ENCODE measurements around the gene HSH2D.
"Not testable (repeated sequence)": the region's sequence is repeated elsewhere in the genome, so short reads cannot be mapped to it uniquely, and the experiment has no call there.

Gene HSH2D

DNA sequence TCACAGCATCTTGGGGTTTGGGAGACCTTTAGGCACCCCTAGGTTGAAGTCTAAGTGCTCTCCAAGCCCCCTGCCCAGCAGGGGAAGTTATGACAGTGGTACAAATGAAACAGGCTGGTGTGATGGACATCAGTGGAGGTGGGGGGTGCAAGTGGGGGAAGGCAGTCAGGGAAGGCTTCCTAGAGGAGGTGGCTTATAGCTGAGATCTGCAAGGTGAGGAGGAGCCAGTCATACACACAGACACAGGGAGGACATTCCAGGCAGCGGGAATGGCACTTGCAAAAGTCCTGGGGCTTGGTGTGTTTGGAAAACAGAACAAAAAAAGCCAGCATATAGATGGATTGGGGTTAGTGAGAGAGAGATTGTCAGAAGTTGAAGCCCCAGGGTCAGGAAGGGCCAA is 11.6 kb downstream of the HSH2D start:
- DNase-seq, result no peak

DNA sequence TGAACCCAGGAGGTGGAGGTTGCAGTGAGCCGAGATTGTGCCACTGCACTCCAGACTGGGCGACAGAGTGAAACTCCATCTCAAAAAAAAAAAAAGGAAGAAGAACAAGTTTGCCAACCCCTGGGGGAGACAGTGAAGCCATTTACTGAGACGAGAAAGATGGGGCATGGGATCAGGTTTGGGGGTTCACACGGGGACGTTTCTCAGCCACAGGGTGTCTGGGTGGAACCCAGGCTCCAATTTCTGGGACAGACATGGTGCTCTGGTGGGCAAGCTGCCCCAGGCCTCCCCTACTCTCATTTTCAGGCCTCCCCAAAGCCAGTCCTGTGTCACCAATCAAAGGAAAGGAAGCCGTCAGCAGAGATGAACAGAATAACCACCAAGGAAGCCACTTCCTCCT is 13.4 kb downstream of the HSH2D start:
- no peak for DNase-seq

DNA sequence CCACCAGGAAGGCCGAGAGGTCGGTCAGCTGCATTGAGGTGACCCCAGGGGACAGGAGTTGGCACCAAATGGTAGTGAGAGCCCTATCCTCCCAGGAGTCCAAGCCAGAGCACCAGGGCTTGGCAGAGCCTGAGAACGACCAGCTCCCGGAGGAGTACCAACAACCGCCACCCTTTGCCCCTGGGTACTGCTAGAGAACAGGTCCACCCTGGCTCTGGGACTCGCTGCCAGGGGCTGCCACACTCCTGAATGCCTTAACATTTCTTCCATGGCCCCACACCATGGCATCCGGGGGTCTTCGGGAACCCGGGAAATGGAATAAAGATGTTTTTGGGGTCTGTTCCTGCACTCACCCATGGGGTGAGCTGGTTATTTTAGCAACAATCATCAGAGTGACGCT is 14.1 kb downstream of the HSH2D start:
- DNase-seq, result no peak

DNA sequence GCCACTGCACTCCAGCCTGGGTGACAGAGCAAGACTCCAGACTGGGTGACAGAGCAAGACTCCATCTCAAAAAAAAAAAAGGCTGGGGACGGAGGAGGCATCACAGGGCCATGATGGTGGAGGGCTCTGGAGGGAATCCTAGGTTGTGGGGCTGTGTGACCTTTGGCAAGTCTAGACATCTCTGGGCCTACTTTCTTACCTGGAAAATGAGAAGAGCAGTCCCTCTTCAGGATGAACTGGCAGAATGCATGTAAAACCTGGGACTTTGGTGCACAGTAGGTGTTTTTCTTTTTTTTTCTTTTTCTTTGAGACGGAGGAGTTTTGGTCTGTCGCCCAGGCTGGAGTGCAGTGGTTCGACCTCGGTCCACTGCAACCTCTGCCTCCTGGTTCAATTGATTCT is 16.2 kb downstream of the HSH2D start:
- DNase-seq, result no peak

DNA sequence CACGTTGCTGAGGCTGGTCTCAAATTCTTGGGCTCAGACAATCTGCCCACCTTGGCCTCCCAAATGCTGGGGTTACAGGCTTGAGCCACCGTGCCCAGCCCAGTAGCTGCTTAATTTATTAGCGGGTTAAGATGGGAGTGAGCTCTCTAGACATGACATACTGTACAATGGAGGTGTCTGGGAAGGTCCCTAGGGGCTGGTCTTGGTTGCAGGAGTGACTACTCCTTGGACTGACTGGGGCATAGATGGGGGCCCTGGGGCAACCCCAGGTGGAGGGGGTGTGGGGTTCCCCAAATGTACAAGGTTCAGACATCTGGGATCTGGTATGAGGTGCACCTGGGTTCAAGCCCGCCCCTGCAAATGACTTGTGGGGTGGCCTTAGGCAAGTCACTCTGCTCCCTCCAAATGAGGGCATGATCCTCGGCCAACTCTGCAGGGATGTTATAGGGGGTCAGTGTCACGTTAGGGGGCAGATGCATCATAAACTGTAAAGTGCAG is 17.0 kb downstream of the HSH2D start:
- DNase-seq, result no peak

DNA sequence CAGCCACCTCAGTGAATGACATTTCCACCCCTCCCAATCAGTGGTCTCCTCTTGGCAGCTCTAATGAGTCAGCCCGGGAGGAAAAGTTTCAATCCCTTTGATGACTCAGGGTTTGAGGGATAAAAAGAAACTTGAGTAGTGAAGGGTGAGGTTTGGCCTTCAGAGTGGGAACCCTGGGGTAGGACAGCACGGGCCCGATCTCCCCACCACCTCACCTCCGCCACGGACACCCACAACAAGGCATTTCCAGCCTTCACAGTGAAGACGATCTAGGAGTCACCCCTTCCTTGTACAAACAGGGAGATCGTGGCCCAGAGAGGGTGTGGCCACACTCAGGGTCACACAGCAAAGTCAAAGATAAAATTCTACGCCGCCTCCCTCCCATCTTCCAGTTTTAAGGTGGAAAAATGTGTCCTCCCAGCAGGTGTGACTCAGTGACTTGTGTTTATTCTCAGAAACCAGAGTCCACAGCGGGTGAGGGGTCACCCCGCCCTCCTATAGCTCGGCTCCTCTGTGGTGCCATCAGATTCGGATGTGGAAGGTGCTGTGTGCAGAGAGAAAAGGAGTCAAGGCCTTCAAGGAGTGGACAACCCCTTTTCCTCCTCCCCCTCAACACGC is 17.6 kb downstream of the HSH2D start:
- no peak for DNase-seq

DNA sequence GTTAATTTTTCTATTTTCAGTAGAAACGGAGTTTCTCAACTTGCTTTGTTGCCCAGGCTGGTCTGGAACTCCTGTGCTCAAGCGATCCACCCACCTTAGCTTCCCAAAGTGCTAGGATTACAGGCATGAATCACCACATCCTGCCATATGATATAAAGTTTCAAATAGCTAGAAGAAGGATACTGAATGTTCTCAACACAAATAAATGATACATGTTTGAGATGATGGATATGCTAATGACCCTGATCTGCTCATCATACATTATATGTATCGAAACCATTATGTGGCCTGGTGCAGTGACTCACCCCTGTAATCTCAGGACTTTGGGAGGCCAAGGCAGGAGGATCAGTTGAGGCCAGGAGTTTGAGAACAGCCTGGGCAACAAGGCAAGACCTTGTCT is 18.4 kb downstream of the HSH2D start:
- DNase-seq, result no peak

DNA sequence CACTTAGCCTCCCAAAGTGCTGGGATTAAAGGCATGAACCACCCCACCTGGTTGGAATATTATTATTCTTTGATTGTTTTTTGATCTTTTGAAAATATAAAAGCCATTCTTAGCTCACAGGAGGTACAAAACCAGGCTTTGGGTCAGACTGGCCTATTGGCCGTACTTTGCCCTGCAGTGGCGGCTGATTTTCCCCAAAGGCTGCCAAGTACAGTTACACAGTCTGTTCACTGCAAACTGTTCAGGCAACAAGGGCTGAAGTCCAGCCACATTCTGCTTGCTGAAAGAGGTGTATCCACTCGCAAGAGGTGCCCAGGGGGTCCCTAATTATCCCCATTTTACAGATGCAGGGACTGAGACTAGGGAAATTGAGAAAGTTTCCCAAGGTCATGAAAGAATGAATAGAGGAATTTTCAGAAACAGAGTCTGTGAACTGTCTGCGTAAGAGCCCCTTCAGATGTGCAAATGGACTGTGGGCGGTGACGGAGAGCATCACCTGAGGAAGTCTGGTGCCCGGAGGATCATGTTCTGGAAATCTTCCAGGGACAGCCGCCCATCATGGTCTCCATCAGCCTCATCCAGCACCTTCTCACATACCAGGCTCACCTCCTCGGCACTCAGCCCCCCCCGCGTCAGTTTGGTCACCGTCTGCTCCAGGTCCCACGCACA is 20.9 kb downstream of the HSH2D start:
- DNase-seq, result no peak

DNA sequence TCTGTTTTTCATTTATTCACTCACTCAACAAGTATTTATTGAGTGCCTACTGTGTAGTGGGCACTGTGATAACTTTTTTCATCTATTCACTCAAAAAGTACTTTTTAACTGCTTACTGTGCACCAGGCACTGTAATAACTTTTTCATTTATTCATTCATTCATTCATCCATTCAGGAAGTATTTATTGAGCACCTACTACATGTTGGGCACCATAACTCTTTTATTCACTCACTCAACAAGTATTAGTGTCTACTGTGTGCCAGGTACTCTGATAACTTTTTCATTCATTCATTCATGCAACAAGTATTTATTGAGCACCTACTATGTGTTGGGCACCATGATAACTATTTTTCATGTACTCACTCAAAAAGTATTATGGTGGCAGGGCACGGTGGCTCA is 22.9 kb downstream of the HSH2D start:
- DNase-seq, result no peak

DNA sequence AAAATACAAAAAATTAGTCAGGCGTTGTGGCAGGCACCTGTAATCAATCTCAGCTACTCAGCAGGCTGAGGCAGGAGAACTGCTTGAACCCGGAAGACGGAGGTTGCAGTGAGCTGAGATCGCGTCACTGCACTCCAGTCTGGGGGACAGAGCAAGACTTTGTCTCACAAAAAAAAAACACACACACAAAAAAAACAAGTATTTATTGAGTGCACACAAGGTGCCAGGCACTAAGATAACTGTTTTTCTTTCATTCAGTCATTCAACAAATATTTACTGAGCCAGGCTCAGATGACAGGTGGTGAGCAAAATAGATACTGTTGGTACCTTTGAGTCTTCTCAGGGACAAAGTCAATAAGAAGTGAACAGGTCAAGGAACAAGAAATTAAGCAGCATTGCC is 23.6 kb downstream of the HSH2D start:
- no peak for DNase-seq

DNA sequence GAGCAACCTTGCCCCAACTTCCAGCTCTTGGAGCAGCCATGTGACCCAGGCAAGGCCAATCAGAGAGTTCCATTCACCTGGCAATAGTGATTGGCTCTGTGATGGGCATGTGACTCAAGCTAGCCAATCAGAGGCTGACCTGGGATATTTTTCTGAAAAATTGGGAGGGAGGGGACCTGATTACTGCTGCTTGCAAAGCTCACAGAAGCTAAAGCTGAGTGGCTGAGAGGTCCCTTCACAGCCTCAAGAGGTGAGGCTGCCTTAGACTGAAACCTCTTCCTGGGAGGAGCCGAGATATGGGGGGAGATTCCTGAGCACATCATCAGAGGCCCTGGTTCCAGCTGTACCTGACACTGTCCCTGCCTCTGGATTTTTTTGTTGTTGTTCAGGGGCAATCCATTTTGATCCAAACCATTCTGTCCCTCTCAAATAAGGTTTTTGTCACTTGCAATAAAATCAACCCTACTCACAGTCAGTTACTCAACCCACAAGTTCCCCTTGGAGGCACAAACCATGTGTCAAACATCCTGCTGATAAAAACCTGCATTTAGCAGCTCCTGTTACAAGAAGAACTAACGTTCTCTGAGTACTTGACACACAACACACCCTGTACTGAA is 25.1 kb downstream of the HSH2D start:
- DNase-seq, result peak in 1 of 5 donors; percentile 39

DNA sequence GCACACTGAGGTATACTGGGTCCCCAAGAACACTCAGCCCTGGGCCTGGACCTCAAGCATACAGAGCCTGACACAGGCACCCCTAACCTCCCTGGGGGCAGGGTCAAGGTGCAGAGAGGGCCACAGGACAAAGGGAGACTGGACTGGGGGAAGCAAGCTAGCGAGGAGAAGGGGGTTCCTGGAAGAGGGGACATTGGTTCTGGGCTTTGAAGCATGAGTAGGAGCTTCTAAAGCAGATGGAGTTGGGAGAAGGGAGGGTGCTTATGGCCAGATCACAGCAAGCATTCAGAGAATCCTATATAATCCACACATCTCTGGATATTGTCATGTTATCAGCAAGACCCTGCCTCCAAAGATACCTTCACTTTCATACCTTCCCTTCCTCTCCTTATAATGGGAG is 26.6 kb downstream of the HSH2D start:
- no peak for DNase-seq

DNA sequence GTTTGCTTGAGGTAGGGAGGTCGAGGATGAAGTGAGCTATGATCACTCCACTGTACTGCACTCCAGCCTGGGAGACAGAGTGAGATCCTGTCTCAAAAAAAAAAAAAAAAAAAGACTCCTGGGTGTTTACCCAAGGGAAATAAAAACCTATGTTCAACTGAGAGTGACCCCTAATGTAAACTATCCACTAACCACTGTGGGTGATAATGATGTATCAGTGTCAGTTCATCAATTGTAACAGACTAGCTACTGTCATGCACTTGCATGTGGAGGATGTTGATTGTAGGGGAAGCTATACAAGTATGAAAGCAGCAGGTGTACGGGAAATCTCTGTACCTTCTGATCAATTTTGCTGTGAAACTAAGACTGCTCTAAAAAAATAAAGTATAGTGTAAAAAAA is 32.5 kb downstream of the HSH2D start:
- DNase-seq, result no peak

DNA sequence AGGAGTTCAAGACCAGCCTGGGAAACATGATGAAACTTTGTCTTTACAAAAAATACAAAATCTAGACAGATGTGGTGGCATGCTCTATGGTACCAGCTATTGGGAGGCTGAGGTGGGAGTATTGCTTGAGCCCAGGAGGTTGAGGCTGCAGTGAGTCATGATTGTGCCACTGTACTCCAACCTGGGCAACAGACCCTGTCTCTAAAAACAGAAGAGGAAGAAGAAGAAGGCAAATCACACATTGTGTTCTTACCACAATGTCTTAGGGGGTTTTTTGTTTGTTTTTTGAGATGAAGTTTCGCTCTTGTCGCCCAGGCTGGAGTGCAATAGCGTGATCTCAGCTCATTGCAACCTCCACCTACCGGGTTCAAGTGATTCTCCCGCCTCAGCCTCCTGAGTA is 35.4 kb downstream of the HSH2D start:
- DNase-seq, result not testable (repeated sequence)

DNA sequence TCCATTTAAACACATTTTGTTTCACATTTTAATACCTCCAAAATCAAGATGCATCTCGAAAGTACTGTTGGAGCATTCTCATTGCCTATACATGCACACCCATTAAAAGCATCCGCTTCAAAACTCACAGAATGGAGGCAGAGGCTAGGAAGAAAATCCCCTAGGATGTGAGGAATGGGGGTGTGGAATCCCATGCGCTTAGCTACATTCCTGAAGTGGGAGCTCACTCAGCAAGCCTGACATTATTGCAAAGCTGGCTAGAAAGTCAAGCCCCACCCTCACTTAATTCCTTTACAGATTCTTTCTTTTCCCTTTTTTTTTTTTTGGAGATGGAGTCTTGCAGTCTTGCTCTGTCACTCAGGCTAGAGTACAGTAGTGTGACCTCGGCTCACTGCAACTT is 37.1 kb downstream of the HSH2D start:
- DNase-seq, result no peak

DNA sequence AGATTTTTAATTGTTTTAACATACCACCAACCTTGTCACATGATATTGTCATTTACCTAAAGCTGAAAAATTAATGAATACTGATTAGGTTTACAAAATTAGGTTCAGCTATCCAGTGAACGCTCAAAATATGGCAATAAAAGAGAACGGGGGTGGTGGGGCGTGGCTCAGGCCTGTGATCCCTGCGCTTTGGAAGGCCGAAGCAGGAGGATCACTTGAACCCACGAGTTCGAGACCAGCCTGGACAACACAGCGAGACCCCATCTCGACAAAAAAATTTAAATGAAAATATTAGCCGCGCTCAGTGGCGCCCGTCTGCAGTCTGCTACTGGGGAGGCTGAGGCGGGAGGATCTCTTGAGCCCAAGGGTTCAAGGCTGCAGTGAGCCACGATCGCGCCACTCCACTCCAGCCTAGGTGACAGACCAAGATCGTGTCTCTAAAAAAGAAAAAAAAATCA is 41.2 kb downstream of the HSH2D start:
- no peak for DNase-seq

DNA sequence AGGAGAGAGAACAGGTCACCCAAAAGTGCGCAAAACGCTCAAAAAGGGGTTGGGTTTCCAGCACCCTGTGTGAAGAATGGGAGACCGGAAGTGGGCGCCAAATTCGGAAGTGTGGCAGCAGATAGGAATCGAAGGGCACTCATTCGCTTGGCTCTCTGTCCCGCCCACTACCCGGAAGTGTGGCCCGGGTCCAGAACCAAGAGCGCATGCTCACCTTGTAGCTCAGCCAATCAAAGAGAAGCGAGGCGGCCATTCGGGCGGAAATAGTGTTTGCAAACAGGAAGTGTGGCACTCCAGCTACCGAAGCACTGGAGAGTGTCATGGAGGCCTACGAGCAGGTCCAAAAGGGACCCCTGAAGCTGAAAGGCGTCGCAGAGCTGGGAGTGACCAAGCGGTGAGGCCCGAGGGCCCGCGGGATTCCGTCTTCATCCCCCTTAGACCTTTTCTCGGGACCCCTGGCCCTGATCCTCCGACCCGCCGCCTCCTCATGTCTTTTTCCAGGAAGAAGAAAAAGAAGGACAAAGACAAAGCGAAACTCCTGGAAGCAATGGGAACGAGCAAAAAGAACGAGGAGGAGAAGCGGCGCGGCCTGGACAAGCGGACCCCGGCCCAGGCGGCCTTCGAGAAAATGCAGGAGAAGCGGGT is 41.8 kb downstream of the HSH2D start, which contains the start of gene FAM32A:
Gene FAM32A, plus strand, starts transcription at position 288 of the 645 bp plus-strand sequence. Its CDS starts 33 bp downstream, at position 321.
- DNase-seq, result peak; percentile 95 to 99 (median 98)

DNA sequence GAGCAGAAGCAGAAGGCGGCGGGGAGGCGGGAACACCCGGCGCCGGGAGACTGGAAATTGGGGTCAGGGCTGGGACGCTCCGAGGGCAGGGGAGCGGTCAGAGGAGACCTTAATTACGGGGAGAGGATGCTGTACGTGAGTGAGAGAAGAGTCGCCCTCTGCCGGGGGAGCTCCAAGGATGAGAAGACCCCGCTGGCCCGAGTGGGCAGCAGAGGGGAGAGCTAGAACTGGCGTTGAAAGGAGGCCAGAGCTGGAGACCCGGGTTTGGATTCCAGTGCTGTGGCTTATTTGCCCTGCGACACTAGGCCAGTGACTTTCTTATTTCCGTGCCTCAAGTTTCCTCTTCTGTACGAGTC is 42.3 kb downstream of the HSH2D start:
- DNase-seq, result peak in 4 of 5 donors; percentile 16 to 37 (median 30)

DNA sequence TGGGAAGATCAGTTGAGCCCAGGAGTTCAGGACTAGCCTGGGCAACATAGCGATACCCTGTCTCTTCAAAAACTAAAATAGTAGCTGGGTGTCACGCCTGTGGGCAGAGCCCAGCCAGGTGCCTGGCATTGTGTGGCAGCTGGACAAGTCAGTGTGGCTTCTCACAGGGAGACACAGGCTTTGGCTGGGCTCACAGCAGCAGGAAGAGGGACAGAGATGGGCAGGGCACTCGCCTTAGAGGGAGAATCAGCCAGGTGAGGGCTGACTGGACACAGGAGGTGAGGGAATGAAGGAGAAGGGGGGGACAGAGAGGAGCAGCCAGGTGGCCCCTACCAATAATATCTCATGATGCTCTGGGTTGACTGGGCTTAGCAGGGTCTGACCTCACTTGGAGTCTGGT is 45.0 kb downstream of the HSH2D start:
- no peak for DNase-seq

DNA sequence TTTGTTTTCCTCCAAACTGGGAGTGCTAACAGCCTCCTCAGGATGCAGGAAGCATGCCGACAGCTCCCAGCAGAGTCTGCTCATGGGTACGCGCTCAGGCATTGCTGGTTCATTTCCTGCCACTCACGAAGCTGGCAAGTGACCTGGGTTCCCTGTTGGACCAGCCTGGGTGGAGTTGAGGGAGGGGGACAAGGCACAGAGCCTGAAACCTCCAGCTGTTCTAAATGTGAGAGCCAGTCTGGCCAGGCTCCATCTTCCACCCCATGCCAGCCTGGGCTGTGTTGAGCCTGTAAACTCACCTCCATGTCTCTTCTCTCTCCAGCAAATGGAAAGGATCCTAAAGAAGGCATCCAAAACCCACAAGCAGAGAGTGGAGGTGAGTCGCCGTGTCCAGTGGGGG is 46.7 kb downstream of the HSH2D start:
- no peak for DNase-seq

DNA sequence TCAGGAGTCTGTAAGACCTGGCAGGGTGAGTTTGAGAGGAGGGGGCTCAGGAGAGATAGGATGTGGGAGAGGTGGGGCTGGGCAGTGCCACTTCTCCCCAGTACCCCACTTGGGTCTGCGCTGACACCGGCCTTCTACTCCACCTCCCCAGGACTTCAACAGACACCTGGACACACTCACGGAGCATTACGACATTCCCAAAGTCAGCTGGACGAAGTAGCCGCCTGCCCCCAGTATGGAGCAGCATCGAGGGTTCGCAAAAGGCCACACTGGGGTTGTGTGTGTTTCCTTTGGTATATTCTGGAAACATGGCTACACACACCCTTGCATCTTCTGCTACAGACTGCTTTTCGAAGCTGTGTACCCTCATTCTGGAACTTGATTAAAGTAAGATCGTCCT is 47.3 kb downstream of the HSH2D start:
- DNase-seq, result no peak

DNA sequence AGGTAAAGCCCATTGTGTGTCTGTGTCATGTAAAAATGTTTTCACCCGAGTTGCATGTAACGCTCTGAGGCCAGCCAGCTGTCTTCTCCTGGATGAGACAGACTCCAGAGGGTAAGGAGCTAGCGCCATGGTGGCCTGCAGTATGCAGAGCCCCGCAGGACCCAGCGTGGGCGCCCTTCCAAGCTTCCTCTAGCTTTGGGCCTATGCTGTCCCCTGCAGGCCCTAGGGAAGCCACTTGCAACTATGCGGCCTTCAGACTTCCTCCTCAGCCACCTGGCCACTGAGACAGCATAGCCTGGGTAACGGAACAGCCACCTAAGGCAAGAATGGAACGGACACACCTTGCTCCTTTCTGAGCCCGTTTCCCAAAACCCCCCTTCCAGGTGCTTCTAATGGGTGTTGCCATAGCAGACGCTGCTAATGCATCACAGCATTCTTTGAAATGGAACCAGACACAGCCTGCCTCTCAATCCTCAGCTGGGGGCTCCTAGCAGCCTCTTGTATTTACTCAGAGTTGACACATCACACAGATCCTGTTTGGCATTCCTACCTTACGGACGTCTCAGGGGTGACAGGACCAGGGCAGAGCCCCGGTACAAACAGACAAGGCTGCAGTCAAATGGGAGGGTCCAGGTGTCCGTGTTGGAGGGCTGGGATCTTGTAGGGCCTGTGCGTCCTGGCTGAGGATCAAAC is 47.9 kb downstream of the HSH2D start:
- DNase-seq, result no peak

DNA sequence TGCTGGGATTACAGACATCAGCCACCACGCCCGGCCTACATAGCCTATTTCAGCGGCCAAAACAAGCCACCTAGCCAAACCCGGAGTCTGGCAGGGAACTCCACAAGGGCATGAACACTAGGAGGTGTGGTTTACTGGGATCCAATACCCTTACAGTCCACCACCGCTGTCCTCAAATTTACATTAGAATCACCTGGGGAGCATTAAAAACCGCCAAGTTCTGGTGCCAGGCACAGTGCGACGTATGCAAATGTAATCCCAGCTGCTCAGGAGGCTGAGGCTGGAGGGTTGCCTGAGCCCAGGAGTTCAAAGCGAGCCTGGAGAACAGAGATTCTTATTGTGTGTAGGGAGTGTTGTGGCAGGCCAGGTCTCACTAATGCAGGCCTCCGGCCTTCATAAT is 50.0 kb downstream of the HSH2D start:
- DNase-seq, result no peak
